Ishikawa (cell line): ENCODE results near the gene NPM3.

Experiments used
- CEBPB ChIP-seq: IDR thresholded peaks from 2 replicates; pipeline ENCODE4 v1.6.1; 2012
- CREB1 ChIP-seq: IDR thresholded peaks from 2 replicates; pipeline ENCODE4 v1.6.1; 2012; ENCODE audit warnings: low read depth
- EP300 ChIP-seq: IDR thresholded peaks from 2 replicates; pipeline ENCODE4 v1.6.1; 2012; ENCODE audit warnings: borderline replicate concordance
- NFIC ChIP-seq: IDR thresholded peaks from 2 replicates; pipeline ENCODE4 v1.6.1; 2012
- RAD21 ChIP-seq: IDR thresholded peaks from 2 replicates; pipeline ENCODE4 v1.6.1; 2012; ENCODE audit warnings: low read depth
- YY1 ChIP-seq: IDR thresholded peaks from 2 replicates; pipeline ENCODE4 v1.6.1; 2012; ENCODE audit warnings: low read depth
- ZBTB7A ChIP-seq: IDR thresholded peaks from 2 replicates; pipeline ENCODE4 v1.6.1; 2012; ENCODE audit warnings: low read depth
- TF ChIP-seq, protein P1 (sequence below): IDR thresholded peaks from 2 replicates; pipeline ENCODE4 v1.6.1; 2012; ENCODE audit warnings: low read depth, mild to moderate bottlenecking
- TF ChIP-seq, protein P2 (sequence below): IDR thresholded peaks from 2 replicates; pipeline ENCODE4 v1.6.1; 2012
- TF ChIP-seq, protein P3 (sequence below): IDR thresholded peaks from 2 replicates; pipeline ENCODE4 v1.6.1; 2012

GRCh38 chr10:101797403-101798059 lies 14.3 kb upstream of the NPM3 start:
- TF ChIP-seq CEBPB (no peak), EP300 (no peak), ZBTB7A (no peak), NFIC (no peak), CREB1 (no peak), RAD21 (no peak), YY1 (no peak)
- TF ChIP-seq, protein P1, sequence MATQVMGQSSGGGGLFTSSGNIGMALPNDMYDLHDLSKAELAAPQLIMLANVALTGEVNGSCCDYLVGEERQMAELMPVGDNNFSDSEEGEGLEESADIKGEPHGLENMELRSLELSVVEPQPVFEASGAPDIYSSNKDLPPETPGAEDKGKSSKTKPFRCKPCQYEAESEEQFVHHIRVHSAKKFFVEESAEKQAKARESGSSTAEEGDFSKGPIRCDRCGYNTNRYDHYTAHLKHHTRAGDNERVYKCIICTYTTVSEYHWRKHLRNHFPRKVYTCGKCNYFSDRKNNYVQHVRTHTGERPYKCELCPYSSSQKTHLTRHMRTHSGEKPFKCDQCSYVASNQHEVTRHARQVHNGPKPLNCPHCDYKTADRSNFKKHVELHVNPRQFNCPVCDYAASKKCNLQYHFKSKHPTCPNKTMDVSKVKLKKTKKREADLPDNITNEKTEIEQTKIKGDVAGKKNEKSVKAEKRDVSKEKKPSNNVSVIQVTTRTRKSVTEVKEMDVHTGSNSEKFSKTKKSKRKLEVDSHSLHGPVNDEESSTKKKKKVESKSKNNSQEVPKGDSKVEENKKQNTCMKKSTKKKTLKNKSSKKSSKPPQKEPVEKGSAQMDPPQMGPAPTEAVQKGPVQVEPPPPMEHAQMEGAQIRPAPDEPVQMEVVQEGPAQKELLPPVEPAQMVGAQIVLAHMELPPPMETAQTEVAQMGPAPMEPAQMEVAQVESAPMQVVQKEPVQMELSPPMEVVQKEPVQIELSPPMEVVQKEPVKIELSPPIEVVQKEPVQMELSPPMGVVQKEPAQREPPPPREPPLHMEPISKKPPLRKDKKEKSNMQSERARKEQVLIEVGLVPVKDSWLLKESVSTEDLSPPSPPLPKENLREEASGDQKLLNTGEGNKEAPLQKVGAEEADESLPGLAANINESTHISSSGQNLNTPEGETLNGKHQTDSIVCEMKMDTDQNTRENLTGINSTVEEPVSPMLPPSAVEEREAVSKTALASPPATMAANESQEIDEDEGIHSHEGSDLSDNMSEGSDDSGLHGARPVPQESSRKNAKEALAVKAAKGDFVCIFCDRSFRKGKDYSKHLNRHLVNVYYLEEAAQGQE, result no peak
- TF ChIP-seq, protein P2, sequence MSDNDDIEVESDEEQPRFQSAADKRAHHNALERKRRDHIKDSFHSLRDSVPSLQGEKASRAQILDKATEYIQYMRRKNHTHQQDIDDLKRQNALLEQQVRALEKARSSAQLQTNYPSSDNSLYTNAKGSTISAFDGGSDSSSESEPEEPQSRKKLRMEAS, result no peak
- TF ChIP-seq, protein P3, sequence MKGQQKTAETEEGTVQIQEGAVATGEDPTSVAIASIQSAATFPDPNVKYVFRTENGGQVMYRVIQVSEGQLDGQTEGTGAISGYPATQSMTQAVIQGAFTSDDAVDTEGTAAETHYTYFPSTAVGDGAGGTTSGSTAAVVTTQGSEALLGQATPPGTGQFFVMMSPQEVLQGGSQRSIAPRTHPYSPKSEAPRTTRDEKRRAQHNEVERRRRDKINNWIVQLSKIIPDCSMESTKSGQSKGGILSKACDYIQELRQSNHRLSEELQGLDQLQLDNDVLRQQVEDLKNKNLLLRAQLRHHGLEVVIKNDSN, result no peak
